H1 (cell line): ENCODE results near the gene FRZB. TPM values are rescaled to one million over a fixed set of nuclear protein-coding genes. Genes with fewer than 3 reads are reported as not detected.

ENCODE experiments used
- CHD1 ChIP-seq: IDR thresholded peaks from 2 replicates; pipeline ENCODE4 v1.6.1; 2012; ENCODE audit warnings: low read depth, low read length, improper control_type of control experiment
- CTBP2 ChIP-seq: IDR thresholded peaks from 2 replicates; pipeline ENCODE4 v1.7.0; 2011; ENCODE audit warnings: borderline replicate concordance, mild to moderate bottlenecking, moderate library complexity, mixed read lengths, low read length; ENCODE audit not compliant: insufficient read depth, insufficient read length
- CTCF ChIP-seq, 3 experiments: IDR thresholded peaks; 1 replicate in 2 of 3; 2 replicates in 1 of 3; pipeline versions ENCODE4 v1.5.1 to v1.6.1; 2011; ENCODE audit warnings: low read length in 3 of 3, mild to moderate bottlenecking in 3 of 3, inconsistent platforms in 2 of 3, low read depth in 1 of 3, moderate library complexity in 1 of 3; ENCODE audit not compliant: insufficient read depth in 1 of 3; ENCODE audit errors: control extremely low read depth in 1 of 3
- GTF2F1 ChIP-seq: IDR thresholded peaks from 2 replicates; pipeline ENCODE4 v1.6.1; 2012; ENCODE audit warnings: low read depth, low read length, improper control_type of control experiment, borderline replicate concordance
- MAFK ChIP-seq: IDR thresholded peaks from 2 replicates; pipeline ENCODE4 v1.6.1; 2012; ENCODE audit warnings: low read depth, mild to moderate bottlenecking, improper control_type of control experiment, low read length
- PHF8 ChIP-seq: fragments of 200-600 bp; sonication (generic); conservative IDR thresholded peaks from 2 replicates; pipeline ENCODE4 v1.7.1; 2012; ENCODE audit warnings: low read depth, mild to moderate bottlenecking, inconsistent platforms, low read length, moderate library complexity
- SP4 ChIP-seq: IDR thresholded peaks from 2 replicates; pipeline ENCODE4 v1.6.1; 2012; ENCODE audit warnings: low read length, inconsistent platforms
- SUZ12 ChIP-seq: fragments of 200-600 bp; sonication (generic); IDR thresholded peaks from 2 replicates; pipeline ENCODE4 v1.6.1; 2012; ENCODE audit warnings: mild to moderate bottlenecking, inconsistent platforms, low read length, moderate library complexity, mixed read lengths
- TAF1 ChIP-seq: IDR thresholded peaks from 2 replicates; pipeline ENCODE4 v1.6.1; 2011; ENCODE audit warnings: mild to moderate bottlenecking, low read depth, low read length
- polyA plus RNA-seq, 7 experiments: library from polyadenylated mRNA; depleted of rRNA in 3 of 7; stranded (reverse) in 5 of 7; unstranded in 2 of 7; fragments of >200 nt in 5 of 7; fragments of 200-250 nt in 2 of 7; gene quantifications; 1 replicate in 5 of 7; 2 replicates in 1 of 7; 4 replicates in 1 of 7; pipeline versions ENCODE4 v1.2.1 to v1.2.3, GENCODE V29; 2011 to 2013; ENCODE audit warnings: missing spikeins in 2 of 7, mixed read lengths in 2 of 7
- total RNA-seq: library from RNA; stranded (reverse); fragmentation: NEBNext Ultra II Directional; extraction: Animal tissue kit (Norgen Biotek cat#: 25700); gene quantifications from 2 replicates; pipeline ENCODE4 v1.2.1, GENCODE V29; 2021

FRZB gene
- total and polyA plus RNA-seq, 2 of the 8 experiments (the other 6 are each of a cell fraction or from before 2014, with no cell fraction given) = 4.4 to 4.6 TPM

DNA sequence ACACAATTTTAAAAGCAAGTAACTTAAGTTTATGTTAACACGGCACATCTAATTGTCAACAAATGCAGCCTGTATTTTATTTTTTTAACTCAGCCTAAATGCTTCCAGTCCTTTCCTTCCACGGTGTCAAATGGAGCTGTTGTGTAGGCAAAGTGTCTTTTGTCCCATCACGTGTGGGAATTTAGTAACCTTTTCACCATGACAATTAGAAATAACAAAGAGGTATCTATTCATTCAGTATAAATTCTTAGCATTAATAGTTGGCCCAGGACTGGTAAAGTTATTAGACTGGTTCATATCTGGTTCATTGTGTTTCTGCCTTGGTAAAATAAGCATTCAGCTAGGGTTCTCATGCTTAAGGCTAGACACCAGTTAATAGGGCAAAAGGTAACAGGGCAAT is 47.9 kb downstream of the FRZB start (continued):
- TF ChIP-seq CTCF (IDR thresholded peaks at IDR 0.05; ENCODE audit: control extremely low read depth in 1 of 3, insufficient read depth in 1 of 3, low read depth in 1 of 3, low read length in 3 of 3) (no peak), SP4 (no peak), GTF2F1 (no peak), CHD1 (no peak), CTBP2 (no peak), PHF8 (no peak), TAF1 (no peak), SUZ12 (no peak), MAFK (no peak)
